ENCODE data around the gene SENP1. TPM values are rescaled to one million over a fixed set of nuclear protein-coding genes. Genes with fewer than 3 reads are reported as not detected.

Gene SENP1
- total RNA-seq, 2 donors from 2014 or later, result 11.4 to 15.8 TPM

DNA sequence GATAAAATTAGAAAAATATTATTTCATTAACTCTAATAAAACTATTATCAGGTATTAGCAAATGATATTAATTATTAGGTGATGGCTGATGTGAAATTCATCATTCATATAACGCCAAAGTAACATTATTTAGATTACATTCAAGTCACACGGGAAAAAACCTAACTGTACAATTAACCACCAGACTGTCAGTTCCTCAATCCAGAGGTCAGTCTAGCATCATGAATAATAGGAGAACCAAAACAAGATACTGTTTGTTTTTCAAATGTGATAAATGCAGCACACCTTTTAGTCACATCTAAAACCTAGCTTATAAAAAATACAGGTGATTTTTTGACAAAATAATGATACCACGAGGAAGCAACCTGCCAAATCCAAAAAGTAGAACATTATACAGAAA, 19.6 kb downstream of the SENP1 start:
- H3K27me3 ChIP-seq, result no peaks in the 10 kb centered on the region
- H3K36me3 ChIP-seq (replicated peaks in 1 of 2; ENCODE audit: insufficient read depth in 1 of 2, low read depth in 2 of 2), result peaks cover 0 to 15% of the 10 kb centered on the region in 2 donors
- intact Hi-C loops (cut with DNase I), result no loop called here
- H3K9me3 ChIP-seq, result no peaks in the 10 kb centered on the region
- no peaks in the 10 kb centered on the region for H3K4me1 ChIP-seq
- no peak overlapping the region for H3K27ac ChIP-seq
- no peak overlapping the region for H3K4me3 ChIP-seq
- DNase-seq (no peak), ATAC-seq (no peak)
- TF ChIP-seq CTCF (IDR thresholded peaks at IDR 0.05), result no peak
- TF ChIP-seq POLR2A (IDR thresholded peaks at IDR 0.05), result no peak
- WGBS, 2 donors, result 82 to 86% methylated on average over 3 of the region's 3 CpGs

DNA sequence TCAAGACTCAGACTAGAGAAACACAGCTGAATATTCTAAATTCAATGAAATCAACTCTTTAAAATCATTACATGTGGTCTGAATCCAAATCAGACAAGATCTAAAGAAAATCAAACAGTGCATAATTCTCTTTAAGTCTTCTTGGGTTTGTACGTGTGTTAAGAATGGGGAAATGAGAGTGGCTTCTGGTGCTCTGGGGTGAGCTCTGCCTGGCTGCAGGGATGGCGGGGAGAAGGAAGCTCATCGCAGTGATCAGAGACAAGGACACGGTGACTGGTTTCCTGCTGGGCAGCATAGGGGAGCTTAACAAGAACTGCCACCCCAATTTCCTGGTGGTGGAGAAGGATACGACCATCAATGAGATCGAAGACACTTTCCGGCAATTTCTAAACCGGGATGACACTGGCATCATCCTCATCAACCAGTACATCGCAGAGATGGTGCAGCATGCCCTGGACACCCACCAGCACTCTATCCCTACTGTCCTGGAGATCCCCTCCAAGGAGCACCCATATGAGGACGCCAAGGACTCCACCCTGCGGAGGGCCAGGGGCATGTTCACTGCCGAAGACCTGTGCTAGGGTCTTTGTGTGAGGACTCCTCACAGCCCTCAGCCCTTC, 20.9 kb downstream of the SENP1 start:
- H3K4me3 ChIP-seq, result no peak overlapping the region
- ATAC-seq (no peak), DNase-seq (no peak)
- H3K4me1 ChIP-seq, result no peaks in the 10 kb centered on the region
- H3K27ac ChIP-seq, result no peak overlapping the region
- H3K9me3 ChIP-seq, result no peaks in the 10 kb centered on the region
- H3K36me3 ChIP-seq (replicated peaks in 1 of 2; ENCODE audit: insufficient read depth in 1 of 2, low read depth in 2 of 2), result peaks cover 0 to 15% of the 10 kb centered on the region in 2 donors
- WGBS, 2 donors, result 91 to 97% methylated on average over 12 of the region's 12 CpGs
- intact Hi-C loops (cut with DNase I), result no loop called here
- TF ChIP-seq CTCF (IDR thresholded peaks at IDR 0.05) (no peak), POLR2A (IDR thresholded peaks at IDR 0.05) (no peak)
- H3K27me3 ChIP-seq, result no peaks in the 10 kb centered on the region

DNA sequence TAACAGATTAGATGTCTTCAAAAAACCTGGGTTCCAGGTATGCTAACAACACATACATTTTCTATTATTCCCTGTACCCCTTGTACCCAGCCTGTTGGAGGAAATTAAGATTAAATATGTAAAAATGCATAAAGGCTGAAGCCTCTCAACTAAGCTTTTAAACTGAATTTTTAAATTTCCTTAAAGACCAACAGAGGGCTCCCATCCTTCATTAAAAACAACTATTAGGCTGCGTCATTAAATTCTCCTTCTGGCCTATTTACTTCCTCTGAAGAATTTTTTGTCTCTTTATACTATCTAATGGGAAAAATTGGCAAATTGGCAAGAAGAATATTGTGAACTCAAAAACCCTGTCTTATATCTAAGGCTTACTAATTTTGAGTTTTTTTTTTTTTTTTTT, 21.8 kb downstream of the SENP1 start:
- DNase-seq (no peak), ATAC-seq (no peak)
- Histone ChIP-seq H3K4me1 (no peaks in the 10 kb centered on the region), H3K27me3 (no peaks in the 10 kb centered on the region), H3K36me3 (replicated peaks in 1 of 2; ENCODE audit: insufficient read depth in 1 of 2, low read depth in 2 of 2) (peaks cover 0 to 15% of the 10 kb centered on the region in 2 donors), H3K9me3 (no peaks in the 10 kb centered on the region), H3K4me3 (no peak overlapping the region), H3K27ac (no peak overlapping the region)
- intact Hi-C loops (cut with DNase I), result no loop called here
- TF ChIP-seq CTCF (IDR thresholded peaks at IDR 0.05), result peak in 3 of 7 experiments; percentile 23 to 34 (median 28)
- no peak for TF ChIP-seq POLR2A (IDR thresholded peaks at IDR 0.05)
- 57 to 84% methylated on average over 1 of the region's 1 CpG for WGBS, 2 donors

DNA sequence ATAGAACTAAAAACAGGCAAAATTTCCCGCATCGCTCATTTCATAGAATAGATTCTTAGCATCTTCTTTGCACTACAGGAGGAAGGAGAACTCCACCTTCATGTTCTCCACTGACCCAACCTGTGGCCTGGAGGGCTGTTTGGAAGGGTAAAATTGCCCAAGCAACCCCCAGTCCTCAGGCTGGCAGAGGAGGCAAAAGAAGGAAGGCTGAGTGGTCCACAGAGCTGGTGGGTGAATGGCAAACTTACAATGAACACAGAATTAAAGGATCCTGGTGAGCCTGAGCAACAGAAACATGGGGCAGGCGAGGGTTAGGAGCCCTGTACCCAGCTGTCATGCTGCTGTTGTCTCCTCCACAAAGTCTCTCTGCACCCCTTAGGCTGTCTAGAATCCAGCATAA, 25.1 kb downstream of the SENP1 start:
- Histone ChIP-seq H3K36me3 (replicated peaks in 1 of 2; ENCODE audit: insufficient read depth in 1 of 2, low read depth in 2 of 2) (peaks cover 0 to 6% of the 10 kb centered on the region in 2 donors), H3K4me1 (no peaks in the 10 kb centered on the region), H3K9me3 (no peaks in the 10 kb centered on the region), H3K27ac (no peak overlapping the region), H3K27me3 (no peaks in the 10 kb centered on the region), H3K4me3 (no peak overlapping the region)
- TF ChIP-seq CTCF (IDR thresholded peaks at IDR 0.05), result no peak
- no peak for TF ChIP-seq POLR2A (IDR thresholded peaks at IDR 0.05)
- ATAC-seq (no peak), DNase-seq (no peak)
- intact Hi-C loops (cut with DNase I), result no loop called here
- WGBS, 2 donors, result 91 to 96% methylated on average over 3 of the region's 3 CpGs

DNA sequence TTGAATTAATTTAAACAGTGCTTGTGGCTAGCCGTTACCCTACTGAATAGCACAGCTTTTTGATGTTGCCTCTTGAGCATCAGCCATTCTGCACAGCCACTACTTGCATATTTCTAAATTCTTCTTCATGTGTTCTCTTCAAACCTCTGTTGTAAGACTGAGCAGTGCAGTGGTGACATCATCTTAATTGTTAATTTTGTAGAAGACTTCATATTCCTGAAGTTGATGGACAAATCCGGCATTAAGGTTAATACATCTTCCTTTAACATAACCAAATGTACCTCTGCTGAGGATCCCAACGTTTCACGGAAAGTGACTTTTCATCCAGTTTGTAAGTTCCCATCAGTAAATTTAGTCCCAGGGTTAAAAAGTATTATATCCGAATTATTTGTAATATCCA, 25.6 kb downstream of the SENP1 start:
- DNase-seq (no peak), ATAC-seq (no peak)
- H3K27me3 ChIP-seq, result no peaks in the 10 kb centered on the region
- WGBS, 2 donors, result 84 to 85% methylated on average over 5 of the region's 5 CpGs
- intact Hi-C loops (cut with DNase I), result no loop called here
- H3K9me3 ChIP-seq, result no peaks in the 10 kb centered on the region
- no peak overlapping the region for H3K4me3 ChIP-seq
- no peak overlapping the region for H3K27ac ChIP-seq
- H3K4me1 ChIP-seq, result no peaks in the 10 kb centered on the region
- peaks cover 0 to 4% of the 10 kb centered on the region in 2 donors for H3K36me3 ChIP-seq (replicated peaks in 1 of 2; ENCODE audit: insufficient read depth in 1 of 2, low read depth in 2 of 2)
- TF ChIP-seq CTCF (IDR thresholded peaks at IDR 0.05), result no peak
- no peak for TF ChIP-seq POLR2A (IDR thresholded peaks at IDR 0.05)
